Sigmoid colon (tissue), 4 donors: ENCODE measurements around the gene MYO10.

ENCODE experiments used
- POLR2A ChIP-seq, 2 donors: fragments of 450-650 bp; IDR thresholded peaks; one replicate each; pipeline ENCODE4 v1.6.1; 2016; ENCODE audit warnings: antibody characterized with exemption in 2 of 2, mild to moderate bottlenecking in 2 of 2, moderate library complexity in 2 of 2
- POLR2AphosphoS5 ChIP-seq, 4 donors: sonication (generic); formaldehyde crosslinking; IDR thresholded peaks; one replicate each; pipeline ENCODE4 v1.6.1; 2017; ENCODE audit warnings: antibody characterized with exemption in 4 of 4
- TF ChIP-seq, protein P1 (sequence below), 4 experiments: fragments of 450-650 bp in 3 of 4; fragments of 200-600 bp in 1 of 4; IDR thresholded peaks; one replicate each; pipeline ENCODE4 v1.5.1; 2016 to 2019; ENCODE audit warnings: antibody characterized with exemption in 4 of 4, mild to moderate bottlenecking in 3 of 4, moderate library complexity in 2 of 4

GRCh38 chr5:16974981-16975380 is 38.9 kb upstream of the MYO10 start:
- TF ChIP-seq, protein P1, sequence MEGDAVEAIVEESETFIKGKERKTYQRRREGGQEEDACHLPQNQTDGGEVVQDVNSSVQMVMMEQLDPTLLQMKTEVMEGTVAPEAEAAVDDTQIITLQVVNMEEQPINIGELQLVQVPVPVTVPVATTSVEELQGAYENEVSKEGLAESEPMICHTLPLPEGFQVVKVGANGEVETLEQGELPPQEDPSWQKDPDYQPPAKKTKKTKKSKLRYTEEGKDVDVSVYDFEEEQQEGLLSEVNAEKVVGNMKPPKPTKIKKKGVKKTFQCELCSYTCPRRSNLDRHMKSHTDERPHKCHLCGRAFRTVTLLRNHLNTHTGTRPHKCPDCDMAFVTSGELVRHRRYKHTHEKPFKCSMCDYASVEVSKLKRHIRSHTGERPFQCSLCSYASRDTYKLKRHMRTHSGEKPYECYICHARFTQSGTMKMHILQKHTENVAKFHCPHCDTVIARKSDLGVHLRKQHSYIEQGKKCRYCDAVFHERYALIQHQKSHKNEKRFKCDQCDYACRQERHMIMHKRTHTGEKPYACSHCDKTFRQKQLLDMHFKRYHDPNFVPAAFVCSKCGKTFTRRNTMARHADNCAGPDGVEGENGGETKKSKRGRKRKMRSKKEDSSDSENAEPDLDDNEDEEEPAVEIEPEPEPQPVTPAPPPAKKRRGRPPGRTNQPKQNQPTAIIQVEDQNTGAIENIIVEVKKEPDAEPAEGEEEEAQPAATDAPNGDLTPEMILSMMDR (IDR thresholded peaks at IDR 0.05) = no peak
- TF ChIP-seq POLR2A (IDR thresholded peaks at IDR 0.05) (no peak), POLR2AphosphoS5 (IDR thresholded peaks at IDR 0.05) (no peak)
